ENCODE measurements around the gene RHO. TPM values are rescaled to one million over a fixed set of nuclear protein-coding genes. Genes with fewer than 3 reads are reported as not detected.

Gene RHO
- total RNA-seq, 1 experiment from 2014 or later, result not detected

GRCh38 chr3:129549006-129549800 is 20.8 kb downstream of the RHO start:
- no TSS peak for BruUV-seq (replicated peaks)
- CTCF ChIA-PET, result no interaction called here
- ATAC-seq, result peak; percentile 49; the same call in 1 of the 2 replicates
- Histone ChIP-seq H3K9me2 (replicated peaks; ENCODE audit: low read length) (no peaks in the 10 kb centered on the region), H3K9me3 (ENCODE audit: low read length) (no peaks in the 10 kb centered on the region), H3K27ac (ENCODE audit: low read length) (no peak overlapping the region), H3F3A (ENCODE audit: low read length, unreplicated experiment) (no peaks in the 10 kb centered on the region), H3K79me2 (ENCODE audit: low read length) (no peaks in the 10 kb centered on the region), H2AFZ (ENCODE audit: low read length) (no peak overlapping the region), H3K4me3 (ENCODE audit: low read length) (no peak overlapping the region), H3K27me3 (ENCODE audit: low read length) (no peaks in the 10 kb centered on the region), H3K4me2 (ENCODE audit: low read length) (no peak overlapping the region), H4K20me1 (ENCODE audit: low read length) (no peaks in the 10 kb centered on the region), H3K9ac (ENCODE audit: low read length) (no peak overlapping the region), H3K36me3 (ENCODE audit: low read depth, low read length) (no peaks in the 10 kb centered on the region), H3K4me1 (ENCODE audit: insufficient read depth, low read length) (no peaks in the 10 kb centered on the region; the same call in 1 of the 2 replicates)
- DNase-seq, result peak; percentile 49
- POLR2A ChIA-PET (ENCODE audit: unreplicated experiment), result no interaction called here
- TF ChIP-seq EZH2 (IDR thresholded peaks at IDR 0.05; ENCODE audit: low read length, unreplicated experiment), result no peak
- TF ChIP-seq CTCF (conservative IDR thresholded peaks at IDR 0.05; ENCODE audit: low read depth, low read length), result no peak
- TF ChIP-seq EZH2phosphoT487 (IDR thresholded peaks at IDR 0.05; ENCODE audit: borderline replicate concordance, low read length), result no peak
- intact Hi-C loops (cut with micrococcal nuclease), result no loop called here

GRCh38 chr3:129549805-129550204 is 21.4 kb downstream of the RHO start:
- no peaks in the 10 kb centered on the region for H3K9me2 ChIP-seq (replicated peaks; ENCODE audit: low read length)
- no peaks in the 10 kb centered on the region; the same call in 1 of the 2 replicates for H3K4me1 ChIP-seq (ENCODE audit: insufficient read depth, low read length)
- no TSS peak for BruUV-seq (replicated peaks)
- no peak overlapping the region for H3K27ac ChIP-seq (ENCODE audit: low read length)
- H3K36me3 ChIP-seq (ENCODE audit: low read depth, low read length), result no peaks in the 10 kb centered on the region
- no peaks in the 10 kb centered on the region for H3K9me3 ChIP-seq (ENCODE audit: low read length)
- ChIA-PET POLR2A (ENCODE audit: unreplicated experiment) (no interaction called here), CTCF (no interaction called here)
- no peak overlapping the region for H2AFZ ChIP-seq (ENCODE audit: low read length)
- H3K9ac ChIP-seq (ENCODE audit: low read length), result no peak overlapping the region
- no peaks in the 10 kb centered on the region for H4K20me1 ChIP-seq (ENCODE audit: low read length)
- no peak overlapping the region for H3K4me2 ChIP-seq (ENCODE audit: low read length)
- H3K79me2 ChIP-seq (ENCODE audit: low read length), result no peaks in the 10 kb centered on the region
- intact Hi-C loops (cut with micrococcal nuclease), result no loop called here
- DNase-seq, result no peak
- ATAC-seq, result no peak
- no peak overlapping the region for H3K4me3 ChIP-seq (ENCODE audit: low read length)
- no peak for TF ChIP-seq EZH2 (IDR thresholded peaks at IDR 0.05; ENCODE audit: low read length, unreplicated experiment)
- TF ChIP-seq CTCF (conservative IDR thresholded peaks at IDR 0.05; ENCODE audit: low read depth, low read length), result no peak
- TF ChIP-seq EZH2phosphoT487 (IDR thresholded peaks at IDR 0.05; ENCODE audit: borderline replicate concordance, low read length), result no peak
- H3K27me3 ChIP-seq (ENCODE audit: low read length), result no peaks in the 10 kb centered on the region
- H3F3A ChIP-seq (ENCODE audit: low read length, unreplicated experiment), result no peaks in the 10 kb centered on the region

Measured in PC-3 (cell line).